HG03442 (cell line): ENCODE results near the gene SLC25A21.
"Not testable (repeated sequence)": the region's sequence is repeated elsewhere in the genome, so short reads cannot be mapped to it uniquely, and the experiment has no call there.

Experiments used
- ATAC-seq: cut with Tn5 transposase; IDR thresholded peaks from one replicate; pipeline ENCODE4 v1.9.1; 2021; ENCODE audit warnings: mild to moderate bottlenecking, moderate library complexity; ENCODE audit not compliant: unreplicated experiment

Gene SLC25A21

DNA sequence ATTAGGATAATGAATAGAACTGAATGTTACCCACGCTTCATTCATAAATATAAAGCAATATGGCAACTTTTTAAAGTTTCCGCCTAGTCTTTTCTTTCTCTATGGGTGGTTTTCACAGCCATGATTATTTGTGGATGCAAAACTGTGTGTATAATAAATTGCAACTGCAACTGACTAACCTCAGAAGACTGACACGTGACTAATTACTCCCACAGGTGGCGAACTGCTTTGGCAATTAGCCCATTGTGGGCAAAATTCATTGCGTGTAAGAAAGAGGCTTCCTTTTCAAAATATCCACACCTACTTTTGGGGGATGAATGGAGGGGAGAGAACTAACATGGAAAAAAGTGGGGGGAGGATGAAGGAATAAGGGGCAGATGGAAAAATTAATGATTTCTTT, 79.0 kb downstream of the SLC25A21 start:
- no peak for ATAC-seq

- no peak for ATAC-seq
Measured at GRCh38 chr14:37091651-37092050, 80.8 kb downstream of the SLC25A21 start.

- no peak for ATAC-seq
Measured at GRCh38 chr14:37090026-37090425, 82.4 kb downstream of the SLC25A21 start.

DNA sequence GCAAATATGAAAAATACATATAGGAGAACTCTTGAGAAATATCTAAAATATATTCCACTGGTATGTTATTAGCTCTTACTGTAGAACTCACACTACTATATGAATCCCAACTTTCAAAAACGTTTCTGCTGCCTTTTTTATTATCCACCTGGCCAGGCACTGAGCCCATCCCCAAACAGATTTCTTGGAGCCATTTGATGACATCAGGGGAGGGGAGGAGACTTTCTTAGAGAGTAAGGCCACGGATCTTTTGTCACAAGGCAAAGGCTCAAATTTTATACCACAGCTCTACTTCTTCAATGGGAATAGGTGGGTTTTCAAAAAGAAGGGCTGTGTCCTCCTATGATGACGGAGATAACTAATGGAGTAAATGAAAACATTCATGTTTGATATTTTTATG, 83.0 kb downstream of the SLC25A21 start:
- ATAC-seq = no peak

GRCh38 chr14:37088356-37089215, 83.8 kb downstream of the SLC25A21 start:
- no peak for ATAC-seq

DNA sequence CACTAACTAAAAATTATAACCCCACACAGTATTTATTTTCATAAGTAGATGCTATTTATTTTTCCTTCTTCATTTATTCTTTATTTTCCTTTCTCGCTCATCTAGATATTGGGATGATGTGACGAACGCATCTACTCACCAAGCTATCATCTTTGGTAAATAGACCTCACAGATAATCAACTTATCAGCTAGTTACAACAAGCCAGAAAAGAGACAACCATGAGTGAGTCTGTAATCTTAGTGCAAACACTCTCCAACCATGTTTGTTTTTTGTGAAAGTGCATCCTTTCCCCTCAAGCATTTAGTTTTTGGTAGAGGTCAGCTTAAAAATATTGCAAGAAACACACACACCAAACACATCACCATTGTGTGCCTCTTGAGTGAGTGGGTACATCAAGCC, 84.9 kb downstream of the SLC25A21 start:
- no peak for ATAC-seq

- ATAC-seq = no peak
Measured at GRCh38 chr14:37083599-37083998, 88.8 kb downstream of the SLC25A21 start.

- no peak for ATAC-seq
Measured at GRCh38 chr14:37082449-37082848, 90.0 kb downstream of the SLC25A21 start.

DNA sequence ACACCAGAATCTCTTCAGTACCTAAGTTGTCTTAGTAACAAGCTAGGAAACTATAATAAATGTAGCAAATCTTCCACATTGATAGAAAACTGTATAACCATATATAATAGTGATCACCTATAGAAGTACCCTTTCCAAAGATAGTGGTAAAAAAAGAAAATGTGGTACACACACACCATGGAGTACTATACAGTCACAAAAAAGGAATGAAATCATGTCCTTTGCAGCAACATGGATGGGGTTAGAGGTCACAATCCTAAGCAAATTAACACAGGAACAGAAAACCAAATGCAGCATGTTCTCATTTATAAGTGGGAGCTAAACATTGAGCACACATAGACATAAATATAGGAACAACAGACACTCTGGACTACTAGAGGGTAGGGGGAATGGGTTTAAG, 90.5 kb downstream of the SLC25A21 start:
- ATAC-seq = no peak

- ATAC-seq = no peak
Measured at GRCh38 chr14:37081218-37081617, 91.2 kb downstream of the SLC25A21 start.

DNA sequence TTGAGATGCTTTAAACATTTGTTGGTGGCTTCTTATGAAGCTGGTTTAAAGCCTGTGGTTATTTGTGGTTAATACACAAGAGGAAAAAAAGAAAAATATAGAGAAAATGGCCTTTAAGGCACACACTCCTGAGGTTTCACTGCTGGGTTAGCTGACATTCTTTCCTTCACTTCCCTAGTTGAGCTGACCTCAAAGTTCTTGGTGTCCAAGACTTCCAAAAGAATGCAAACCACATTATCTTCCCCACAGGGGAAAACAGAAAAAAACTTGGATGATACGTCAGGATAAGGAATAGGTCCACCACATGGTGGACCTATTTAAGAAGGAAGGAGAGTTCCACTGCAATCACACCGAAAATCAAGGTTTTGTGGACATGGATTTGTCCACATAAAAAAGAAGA, 94.3 kb downstream of the SLC25A21 start:
- ATAC-seq = no peak

DNA sequence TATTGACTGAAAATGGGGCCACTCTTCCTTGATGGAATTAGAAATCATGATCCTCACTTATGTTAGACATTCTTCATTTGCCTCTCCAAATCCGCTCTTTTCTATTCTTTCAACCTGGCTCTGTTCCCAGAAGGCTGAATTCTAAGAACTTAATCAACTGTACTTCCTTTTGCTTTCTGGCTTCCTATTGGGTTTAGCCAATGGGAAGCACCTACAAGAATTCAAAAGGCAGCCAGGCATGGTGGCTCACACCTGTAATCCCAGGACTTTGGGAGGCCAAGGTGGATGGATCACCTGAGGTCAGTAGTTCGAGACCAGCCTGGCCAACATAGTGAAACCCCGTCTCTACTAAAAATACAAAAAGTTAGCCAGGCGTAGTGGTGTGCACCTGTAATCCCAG, 98.1 kb downstream of the SLC25A21 start:
- not testable (repeated sequence) for ATAC-seq

DNA sequence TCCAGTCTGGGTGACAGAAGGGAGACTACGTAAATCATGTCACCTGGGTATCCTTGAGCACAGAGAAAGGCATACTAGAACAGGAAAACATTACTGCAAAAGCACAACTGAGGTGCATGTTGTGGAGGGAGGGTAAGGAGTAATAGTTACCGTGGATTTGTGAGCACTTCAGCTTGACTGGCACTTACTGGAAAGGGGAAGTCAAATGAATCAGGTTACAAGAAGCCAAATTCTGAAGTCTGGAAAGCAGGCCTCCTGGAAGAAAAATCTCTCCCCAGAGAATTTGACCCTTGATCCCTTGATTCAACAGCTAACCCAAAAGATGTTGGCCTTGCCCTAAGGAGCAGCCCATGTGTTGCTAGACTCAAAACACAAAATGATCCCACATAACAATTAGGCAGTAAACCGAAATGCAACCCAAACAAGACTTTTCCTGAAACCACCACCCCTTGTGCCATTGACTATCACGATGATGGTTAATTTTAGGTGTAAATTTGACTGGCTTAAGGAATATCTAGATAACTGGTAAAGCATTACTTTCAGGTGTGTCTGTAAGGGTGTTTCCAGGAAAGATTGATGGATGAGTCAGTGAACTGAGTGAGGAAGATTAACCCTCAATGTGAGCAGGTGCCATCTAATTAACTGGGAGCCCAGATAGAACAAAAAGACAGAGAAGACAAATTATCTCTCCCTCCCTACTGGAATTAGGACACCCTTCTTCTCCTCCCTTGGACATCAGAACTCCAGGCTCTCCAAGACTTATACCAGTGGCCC, 108.8 kb downstream of the SLC25A21 start:
- ATAC-seq = no peak

GRCh38 chr14:37062191-37062803, 110.1 kb downstream of the SLC25A21 start:
- no peak for ATAC-seq

DNA sequence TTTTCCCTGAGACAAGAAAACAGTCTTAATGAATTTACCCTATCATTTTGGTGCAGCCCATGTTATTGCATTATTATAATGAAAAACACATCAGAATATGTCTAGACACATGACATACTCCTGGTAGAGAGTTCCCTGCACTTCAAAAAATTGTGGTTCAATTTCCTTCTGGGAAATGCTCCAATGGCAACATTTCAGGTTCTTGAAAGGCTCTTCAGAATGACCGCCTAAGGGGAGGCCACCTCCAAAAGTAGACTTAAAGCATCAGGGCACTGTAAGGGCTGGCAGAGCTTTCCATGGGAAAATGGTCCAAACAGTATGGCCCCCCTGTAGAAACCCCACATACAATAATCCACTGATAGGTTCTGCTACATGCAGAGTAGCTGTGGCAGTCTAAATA, 110.7 kb downstream of the SLC25A21 start:
- no peak for ATAC-seq

GRCh38 chr14:37060496-37061260, 111.7 kb downstream of the SLC25A21 start:
- ATAC-seq = no peak

DNA sequence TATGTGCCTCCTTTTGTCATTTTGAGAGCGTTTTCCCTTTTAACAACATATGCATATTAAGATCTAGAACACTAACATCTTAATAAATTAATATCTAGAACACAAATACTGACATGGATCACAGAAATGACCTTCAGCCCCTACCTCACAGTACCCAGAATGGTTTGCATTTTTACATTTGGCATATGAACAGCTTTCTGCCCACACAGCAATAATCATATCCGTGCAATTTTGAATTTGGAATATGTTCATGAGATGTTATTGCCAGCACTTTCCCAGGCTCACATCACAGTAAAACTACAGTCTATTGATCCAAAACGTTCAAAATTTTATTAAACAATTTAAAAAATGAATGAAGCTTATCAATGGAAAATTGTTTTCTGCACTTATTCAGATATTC, 114.6 kb downstream of the SLC25A21 start:
- no peak for ATAC-seq

- no peak for ATAC-seq
Measured at GRCh38 chr14:37056473-37056872, 115.9 kb downstream of the SLC25A21 start.

GRCh38 chr14:37054869-37055268, 117.5 kb downstream of the SLC25A21 start:
- ATAC-seq = no peak

GRCh38 chr14:37054144-37054543, 118.3 kb downstream of the SLC25A21 start:
- ATAC-seq = no peak

DNA sequence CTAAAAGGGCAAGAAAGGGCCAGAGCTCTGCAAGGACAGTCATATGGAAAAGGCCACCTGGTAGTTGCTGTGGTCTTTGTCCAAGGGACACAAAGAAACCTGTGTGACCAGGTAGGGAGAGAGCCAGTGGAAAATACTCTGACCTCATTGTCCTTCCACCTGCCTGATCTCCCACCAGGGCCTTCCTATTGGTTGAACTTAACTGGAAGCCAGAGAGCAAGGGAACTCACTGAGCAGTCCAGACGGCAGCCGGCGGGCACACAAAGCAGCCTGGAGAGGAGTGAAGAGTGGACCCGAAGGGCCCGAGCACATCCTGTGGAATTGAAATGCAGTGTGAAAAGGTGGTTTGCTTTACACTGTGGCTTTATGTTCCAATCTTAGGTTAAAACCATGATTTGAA, 120.7 kb downstream of the SLC25A21 start:
- no peak for ATAC-seq
